Activated CD8-positive, alpha-beta memory T cell treated with anti-CD3 and anti-CD28 coated beads for 24 hours (primary cell): ENCODE data around the gene SPPL2B.
"Not testable (repeated sequence)": the region's sequence is repeated elsewhere in the genome, so short reads cannot be mapped to it uniquely, and the experiment has no call there.

ENCODE experiments used
- DNase-seq: peaks from one replicate; pipeline ENCODE4 v3.0.0-alpha.2; 2020

Gene SPPL2B

GRCh38 chr19:2382530-2383222 is 54.2 kb downstream of the SPPL2B start:
- no peak for DNase-seq

GRCh38 chr19:2385053-2385721 is 56.7 kb downstream of the SPPL2B start:
- DNase-seq: no peak

GRCh38 chr19:2387367-2388288 is 59.1 kb downstream of the SPPL2B start:
- DNase-seq: no peak

- no peak for DNase-seq
Observed at GRCh38 chr19:2389594-2389993, 61.1 kb downstream of the SPPL2B start.

- DNase-seq: no peak
Observed at GRCh38 chr19:2391118-2391725, 62.7 kb downstream of the SPPL2B start.

- no peak for DNase-seq
Observed at GRCh38 chr19:2392366-2392765, 63.9 kb downstream of the SPPL2B start.

- not testable (repeated sequence) for DNase-seq
Observed at GRCh38 chr19:2392899-2393298, 64.4 kb downstream of the SPPL2B start.

- DNase-seq: no peak
Observed at GRCh38 chr19:2394054-2394441, 65.6 kb downstream of the SPPL2B start.

GRCh38 chr19:2394442-2395292 is 66.2 kb downstream of the SPPL2B start:
- DNase-seq: no peak

- not testable (repeated sequence) for DNase-seq
Observed at GRCh38 chr19:2395293-2395829, 66.9 kb downstream of the SPPL2B start.

GRCh38 chr19:2397173-2397572 is 68.7 kb downstream of the SPPL2B start:
- not testable (repeated sequence) for DNase-seq

- no peak for DNase-seq
Observed at GRCh38 chr19:2398735-2399305, 70.3 kb downstream of the SPPL2B start.

GRCh38 chr19:2399582-2399981 is 71.1 kb downstream of the SPPL2B start:
- no peak for DNase-seq
